Measurements from ENCODE around the gene UBR4.

DNA sequence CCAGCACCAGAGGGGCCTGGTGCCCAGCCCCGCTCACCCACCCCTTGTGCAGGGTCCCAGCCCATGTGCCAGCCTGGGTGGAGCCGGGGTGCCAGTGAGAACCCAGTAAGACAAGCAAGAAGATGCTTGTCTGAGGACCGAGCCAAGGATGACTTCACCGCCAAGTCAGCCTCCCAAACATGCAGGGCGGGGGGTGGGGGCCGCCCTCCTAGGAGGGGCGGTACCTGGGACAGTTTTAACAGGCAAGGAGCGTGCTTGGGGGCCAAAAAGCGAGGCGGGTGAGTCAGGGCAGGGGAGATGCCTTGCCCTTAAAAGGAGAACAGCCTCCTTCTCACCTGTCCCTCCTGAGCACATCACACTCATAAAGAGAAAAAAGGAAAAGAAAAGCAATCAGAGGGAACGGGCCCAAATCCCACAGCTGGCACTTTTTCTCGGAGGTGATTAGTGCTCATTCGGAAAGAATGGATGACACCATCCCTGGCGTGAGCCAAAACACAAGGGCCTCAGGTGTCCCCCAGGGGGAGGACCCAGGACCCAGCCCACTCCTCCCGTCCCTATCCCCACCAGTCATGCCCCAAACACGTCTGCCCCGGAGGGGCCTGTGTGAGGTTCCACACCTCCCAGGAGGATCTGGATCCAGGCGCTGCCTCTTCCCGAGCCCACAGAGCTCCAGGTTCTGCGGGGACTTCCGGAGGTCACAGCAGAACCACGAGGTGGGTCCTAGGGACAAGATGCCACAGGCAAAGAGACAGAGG, 176.0 kb downstream of the UBR4 start:
- TF ChIP-seq SUZ12 (IDR thresholded peaks at IDR 0.05) (no peak), TARDBP (IDR thresholded peaks at IDR 0.05) (no peak), L3MBTL2 (conservative IDR thresholded peaks at IDR 0.05) (no peak), SP1 (IDR thresholded peaks at IDR 0.05) (no peak), FOXK2 (IDR thresholded peaks at IDR 0.05) (no peak), CTBP1 (IDR thresholded peaks at IDR 0.05; ENCODE audit: borderline replicate concordance) (no peak), HDGF (IDR thresholded peaks at IDR 0.05; ENCODE audit: borderline replicate concordance) (no peak), FOXM1 (IDR thresholded peaks at IDR 0.05; ENCODE audit: borderline replicate concordance) (no peak), ZNF384 (IDR thresholded peaks at IDR 0.05) (no peak), ELF4 (IDR thresholded peaks at IDR 0.05) (no peak)
